ENCODE results near the gene DDX10. TPM values are rescaled to one million over a fixed set of nuclear protein-coding genes. Genes with fewer than 3 reads are reported as not detected.

The DDX10 gene
- total and polyA plus RNA-seq, 4 donors: 8.0 to 11.8 (median 9.0) TPM

- Histone ChIP-seq H3K4me3 (ENCODE audit: low read depth in 1 of 3, low read length in 3 of 3) (no peak overlapping the region), H3K36me3 (ENCODE audit: control insufficient read depth in 4 of 4, insufficient read depth in 3 of 4, low read depth in 1 of 4, low read length in 3 of 4) (peaks cover 0 to 1% (median 0%) of the 10 kb centered on the region in 4 donors), H3K27ac (ENCODE audit: low read depth in 1 of 2, low read length in 2 of 2) (no peak overlapping the region), H3K9me3 (ENCODE audit: control insufficient read depth in 4 of 4, low read length in 3 of 4) (no peaks in the 10 kb centered on the region), H3K9ac (ENCODE audit: low read depth in 1 of 2, low read length in 2 of 2) (no peak overlapping the region), H3K4me1 (ENCODE audit: control insufficient read depth in 4 of 4, insufficient read depth in 4 of 4, low read length in 3 of 4) (peaks cover 0 to 1% (median 0%) of the 10 kb centered on the region in 4 donors), H3K27me3 (ENCODE audit: control insufficient read depth in 4 of 4, insufficient read depth in 4 of 4, low read length in 3 of 4) (no peaks in the 10 kb centered on the region)
- TF ChIP-seq RAD21 (IDR thresholded peaks at IDR 0.05) (no peak), JUND (IDR thresholded peaks at IDR 0.05) (no peak), ATF3 (IDR thresholded peaks at IDR 0.05) (no peak), TAF1 (conservative IDR thresholded peaks at IDR 0.05) (no peak), NR2F2 (IDR thresholded peaks at IDR 0.05) (no peak), ZBTB33 (IDR thresholded peaks at IDR 0.05) (no peak), CTCF (IDR thresholded peaks at IDR 0.05; ENCODE audit: low read depth, low read length, missing input control) (no peak), YY1 (IDR thresholded peaks at IDR 0.05) (no peak), FOXA1 (IDR thresholded peaks at IDR 0.05) (no peak), HNF4A (conservative IDR thresholded peaks at IDR 0.05) (no peak), FOXA2 (IDR thresholded peaks at IDR 0.05) (no peak), GABPA (IDR thresholded peaks at IDR 0.05 in 1 of 2, conservative IDR thresholded peaks at IDR 0.05 in 1 of 2) (no peak), RXRA (IDR thresholded peaks at IDR 0.05) (no peak), EGR1 (IDR thresholded peaks at IDR 0.05; ENCODE audit: low read depth in 2 of 2) (no peak), HNF4G (IDR thresholded peaks at IDR 0.05) (no peak)
- no peak for DNase-seq (ENCODE audit: low spot score)
- WGBS: 96% methylated on average over 5 of the region's 5 CpGs
Observed at GRCh38 chr11:108909041-108909440, 244.2 kb downstream of the DDX10 start.

DNA sequence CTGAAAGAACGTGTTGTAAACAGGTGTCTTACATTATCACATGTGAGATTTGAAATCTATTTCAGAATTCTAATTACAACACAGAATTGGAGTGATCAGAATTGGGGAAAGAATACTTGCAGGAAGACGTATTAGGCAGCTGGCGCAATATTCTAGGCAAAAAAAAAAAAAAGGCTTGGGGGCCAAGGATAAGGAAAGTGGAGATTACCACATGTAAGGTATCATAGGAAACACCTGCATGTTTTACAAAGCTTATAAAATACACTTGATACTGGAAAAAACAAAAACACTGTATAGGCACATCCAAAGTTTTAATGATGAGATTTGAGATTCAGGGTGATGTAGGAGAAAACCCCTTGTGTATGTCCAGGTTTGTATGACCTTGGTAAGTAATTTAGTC is 245.1 kb downstream of the DDX10 start:
- Histone ChIP-seq H3K27ac (ENCODE audit: low read depth in 1 of 2, low read length in 2 of 2) (no peak overlapping the region), H3K4me1 (ENCODE audit: control insufficient read depth in 4 of 4, insufficient read depth in 4 of 4, low read length in 3 of 4) (peaks cover 0 to 1% (median 0%) of the 10 kb centered on the region in 4 donors), H3K4me3 (ENCODE audit: low read depth in 1 of 3, low read length in 3 of 3) (no peak overlapping the region), H3K27me3 (ENCODE audit: control insufficient read depth in 4 of 4, insufficient read depth in 4 of 4, low read length in 3 of 4) (no peaks in the 10 kb centered on the region), H3K36me3 (ENCODE audit: control insufficient read depth in 4 of 4, insufficient read depth in 3 of 4, low read depth in 1 of 4, low read length in 3 of 4) (peaks cover 0 to 1% (median 0%) of the 10 kb centered on the region in 4 donors), H3K9me3 (ENCODE audit: control insufficient read depth in 4 of 4, low read length in 3 of 4) (no peaks in the 10 kb centered on the region), H3K9ac (ENCODE audit: low read depth in 1 of 2, low read length in 2 of 2) (no peak overlapping the region)
- TF ChIP-seq REST (IDR thresholded peaks at IDR 0.05): no peak
- TF ChIP-seq FOXA2 (IDR thresholded peaks at IDR 0.05): no peak
- TF ChIP-seq SP1 (IDR thresholded peaks at IDR 0.05): no peak
- no peak for TF ChIP-seq GABPA (IDR thresholded peaks at IDR 0.05 in 1 of 2, conservative IDR thresholded peaks at IDR 0.05 in 1 of 2)
- no peak for TF ChIP-seq HNF4A (conservative IDR thresholded peaks at IDR 0.05)
- TF ChIP-seq NR2F2 (IDR thresholded peaks at IDR 0.05): no peak
- no peak for TF ChIP-seq YY1 (IDR thresholded peaks at IDR 0.05)
- TF ChIP-seq FOXA1 (IDR thresholded peaks at IDR 0.05): no peak
- TF ChIP-seq ZBTB33 (IDR thresholded peaks at IDR 0.05): no peak
- TF ChIP-seq RAD21 (IDR thresholded peaks at IDR 0.05): no peak
- TF ChIP-seq TAF1 (conservative IDR thresholded peaks at IDR 0.05): no peak
- TF ChIP-seq HNF4G (IDR thresholded peaks at IDR 0.05): no peak
- no peak for TF ChIP-seq EGR1 (IDR thresholded peaks at IDR 0.05; ENCODE audit: low read depth in 2 of 2)
- DNase-seq (ENCODE audit: low spot score): no peak
- WGBS: 98% methylated on average over 3 of the region's 3 CpGs
